HG03139 (cell line): Measurements from ENCODE around the gene DCTN1.

Source experiments
- ATAC-seq: cut with Tn5 transposase; IDR thresholded peaks from one replicate; pipeline ENCODE4 v1.9.1; 2021; ENCODE audit not compliant: unreplicated experiment

The DCTN1 gene

DNA sequence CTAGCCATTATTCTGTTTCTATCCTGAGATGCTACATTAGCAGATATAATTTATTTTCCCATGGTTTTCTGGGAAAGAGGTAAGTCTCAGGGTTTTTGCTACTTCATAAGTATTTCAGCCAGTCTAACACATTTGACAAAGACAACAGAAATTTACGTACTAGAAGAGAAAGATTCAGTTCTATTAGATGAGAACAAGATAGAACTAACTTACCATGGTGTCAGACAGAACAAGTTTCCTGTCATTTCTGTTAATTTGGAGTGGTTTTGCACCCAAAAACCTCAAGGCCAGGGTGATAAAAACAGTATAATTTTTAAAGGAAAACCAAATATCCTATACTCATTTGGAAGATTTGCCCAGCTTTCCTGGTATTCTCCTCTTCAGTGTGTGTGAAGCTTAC is 52.5 kb downstream of the DCTN1 start:
- ATAC-seq, result no peak

DNA sequence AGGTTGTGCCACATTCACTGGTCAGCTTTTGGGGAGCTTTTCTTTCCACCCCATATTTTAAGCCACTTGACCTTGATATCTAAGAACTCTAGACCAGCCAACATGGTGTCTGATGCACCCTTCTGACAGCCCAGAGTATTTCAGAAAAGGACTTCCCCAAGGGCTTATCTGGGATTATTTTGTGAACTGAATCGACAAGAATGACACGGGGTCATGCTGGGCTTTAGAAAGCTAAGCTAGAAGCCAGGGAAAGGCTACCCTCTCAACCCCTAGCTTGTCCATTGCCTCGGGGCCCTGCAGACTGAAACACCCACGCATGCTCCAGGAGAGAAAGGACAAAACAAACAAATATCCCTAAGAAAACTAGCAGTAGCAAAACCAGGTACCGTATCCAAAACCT is 52.9 kb downstream of the DCTN1 start:
- ATAC-seq, result no peak

DNA sequence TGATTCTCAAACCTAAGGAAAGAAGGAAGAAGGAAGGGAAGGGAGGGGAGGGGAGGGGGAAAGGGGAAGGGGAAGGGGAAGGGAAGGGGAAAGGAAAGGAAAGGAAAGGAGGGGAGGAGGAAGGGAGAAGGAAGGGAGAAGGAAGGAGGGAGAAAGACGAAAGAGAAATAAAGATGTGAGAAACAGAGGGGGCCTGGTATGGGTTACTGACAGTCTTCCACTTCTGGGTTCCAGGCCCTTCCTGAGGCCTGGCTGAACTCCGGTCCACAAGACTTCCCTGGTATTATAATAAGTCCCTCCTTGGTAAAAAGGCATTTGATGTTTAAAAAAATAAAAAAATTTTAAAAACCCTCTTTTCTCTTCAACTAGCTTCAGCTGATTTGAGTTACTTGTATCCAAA is 54.3 kb downstream of the DCTN1 start:
- ATAC-seq, result no peak

DNA sequence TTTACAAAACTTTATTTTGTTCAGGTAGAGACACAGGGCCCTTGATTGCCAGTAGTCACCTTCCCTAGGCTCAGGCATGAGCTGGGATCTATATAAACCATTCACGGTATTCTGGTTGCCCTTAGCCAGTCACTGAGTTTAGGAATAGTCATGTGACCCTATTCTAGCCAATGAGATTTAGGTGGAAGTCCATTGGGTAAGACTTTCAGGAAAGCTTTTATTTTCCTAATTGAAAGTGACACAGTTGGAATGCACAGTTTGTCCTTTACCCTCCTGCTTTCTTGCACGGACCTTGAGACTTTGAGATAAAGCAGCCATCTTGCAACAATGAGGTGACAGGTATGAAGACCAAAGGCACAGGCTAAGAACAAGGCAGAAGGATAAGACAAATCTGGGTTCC is 58.4 kb downstream of the DCTN1 start:
- ATAC-seq, result no peak

DNA sequence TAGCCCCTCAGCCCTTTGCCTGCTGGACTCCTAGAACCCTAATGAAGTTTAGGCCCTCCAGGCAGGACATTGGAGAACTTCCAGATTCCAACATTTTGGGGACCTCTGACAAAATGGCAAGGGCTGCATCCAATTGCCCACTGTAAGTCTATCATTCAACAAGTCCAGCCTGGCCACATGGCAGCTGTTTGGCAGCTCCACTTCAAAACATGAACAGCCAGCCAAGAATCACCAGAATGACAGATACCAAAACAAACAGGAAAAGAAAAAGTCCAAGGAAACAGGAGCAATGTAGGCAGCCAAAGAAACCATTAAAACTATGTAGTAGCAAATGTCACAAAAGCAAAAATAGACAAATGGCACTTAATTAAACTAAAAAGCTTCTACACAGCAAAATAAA is 62.4 kb downstream of the DCTN1 start:
- no peak for ATAC-seq

DNA sequence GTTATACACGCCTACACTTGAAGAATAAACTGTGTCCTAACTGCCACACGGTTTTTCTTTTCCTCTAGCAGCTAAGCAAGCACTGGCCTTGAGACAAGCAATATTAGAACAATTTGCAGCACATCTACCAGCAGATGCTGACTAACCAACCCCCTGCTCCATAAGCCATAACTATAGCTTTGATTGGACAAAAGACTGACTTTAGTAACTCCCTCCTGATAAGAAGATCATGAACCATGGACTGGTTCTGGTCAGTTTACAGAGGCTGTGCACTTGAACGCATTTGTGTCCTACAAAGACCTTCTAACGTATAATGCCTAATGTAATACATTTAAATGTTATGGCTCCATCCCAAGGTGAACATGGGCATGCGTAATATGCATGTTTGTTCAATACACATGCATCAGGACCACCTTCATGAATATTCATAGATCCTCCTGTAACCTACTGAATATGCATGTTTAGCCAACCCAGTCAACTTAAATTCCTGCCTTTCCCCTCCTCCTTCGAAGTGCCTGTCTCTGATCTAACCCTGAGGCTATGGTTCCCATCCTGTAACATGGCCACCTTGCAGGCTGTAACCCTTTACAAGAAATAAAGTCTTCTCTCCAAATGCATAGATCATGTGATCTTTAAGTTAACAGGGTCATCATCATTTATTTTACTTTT is 63.4 kb downstream of the DCTN1 start:
- no peak for ATAC-seq

DNA sequence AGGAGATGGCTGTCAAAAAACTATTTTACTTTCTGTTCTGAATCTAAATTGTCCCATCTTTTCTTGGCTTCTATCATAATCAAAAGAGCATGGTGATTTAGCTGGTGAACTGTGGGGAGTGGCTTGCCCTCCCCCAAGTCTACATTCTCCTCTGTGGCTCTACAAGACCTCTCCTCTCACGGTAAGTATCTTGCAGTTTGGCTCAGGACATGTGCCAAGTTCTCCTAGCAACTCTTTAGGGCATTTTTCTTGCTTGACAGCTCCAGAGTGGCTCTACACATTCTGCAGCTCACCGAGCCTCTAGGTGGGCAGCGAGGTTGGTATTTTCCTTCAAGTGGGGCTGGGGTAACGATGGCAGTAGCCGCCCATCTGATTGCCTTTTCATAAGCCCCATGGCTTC is 66.0 kb downstream of the DCTN1 start:
- no peak for ATAC-seq

DNA sequence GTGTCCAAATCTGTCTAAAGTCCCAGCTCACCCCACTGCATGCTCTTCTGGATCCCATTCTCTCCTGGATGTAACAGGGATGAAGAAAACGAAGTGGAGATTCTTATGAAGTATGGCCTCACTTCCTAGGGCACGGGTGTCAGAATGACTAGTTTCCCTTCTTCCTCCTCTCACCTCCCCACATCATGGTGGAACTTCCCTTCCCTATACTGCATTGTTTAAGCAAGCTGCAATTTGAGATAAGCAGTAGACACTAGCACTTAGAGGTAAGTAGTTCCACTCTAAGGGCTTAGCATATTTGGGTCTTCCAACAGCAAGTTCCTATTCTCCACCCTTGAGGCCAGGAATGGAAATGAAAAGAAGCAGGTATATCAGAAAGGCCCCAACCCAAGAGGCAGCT is 66.6 kb downstream of the DCTN1 start:
- ATAC-seq, result no peak

DNA sequence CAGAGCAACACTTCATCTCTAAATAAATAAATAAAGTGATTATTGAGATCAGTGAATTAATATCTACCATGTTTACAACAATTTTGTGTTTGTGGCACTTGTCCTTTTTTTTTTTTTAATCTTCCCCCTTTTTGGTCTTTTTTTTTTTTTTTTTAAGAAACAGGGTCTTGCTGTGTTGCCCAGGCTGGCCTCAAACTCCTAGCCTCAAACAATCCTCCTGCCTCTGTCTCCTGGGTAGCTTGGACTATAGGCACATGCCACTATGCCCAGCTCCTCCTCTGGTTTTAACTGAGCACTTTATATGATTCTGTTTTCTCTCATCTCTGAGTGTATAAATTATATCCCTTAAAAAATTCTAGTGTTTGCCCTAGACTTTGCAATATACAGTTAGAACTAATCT is 67.2 kb downstream of the DCTN1 start:
- ATAC-seq, result no peak
